Liver (tissue), 9 donors: ENCODE results near the gene GMDS. TPM values are rescaled to one million over a fixed set of nuclear protein-coding genes. Genes with fewer than 3 reads are reported as not detected.

ENCODE experiments used
- DNase-seq: peaks from one replicate; pipeline ENCODE4 v3.0.0-alpha.2; 2017; ENCODE audit warnings: low spot score
- H3K27ac ChIP-seq, 2 donors: one replicate each; pipeline ENCODE4 v1.7.0; 2013; ENCODE audit warnings: inconsistent platforms in 2 of 2, low read length in 2 of 2, control low read depth in 1 of 2, low read depth in 1 of 2, mild to moderate bottlenecking in 1 of 2
- H3K27me3 ChIP-seq, 4 donors: one replicate each; pipeline versions ENCODE4 v1.6.1 to v1.7.0; 2013; ENCODE audit warnings: low read length in 3 of 4, inconsistent platforms in 1 of 4, mild to moderate bottlenecking in 1 of 4, moderate library complexity in 1 of 4; ENCODE audit not compliant: control insufficient read depth in 4 of 4, insufficient read depth in 4 of 4
- H3K36me3 ChIP-seq, 4 donors: one replicate each; pipeline versions ENCODE4 v1.6.1 to v1.7.0; 2013; ENCODE audit warnings: low read length in 3 of 4, mild to moderate bottlenecking in 3 of 4, low read depth in 1 of 4, moderate library complexity in 1 of 4; ENCODE audit not compliant: control insufficient read depth in 4 of 4, insufficient read depth in 3 of 4
- H3K4me1 ChIP-seq, 4 donors: one replicate each; pipeline versions ENCODE4 v1.6.1 to v1.7.0; 2013; ENCODE audit warnings: low read length in 3 of 4, mild to moderate bottlenecking in 3 of 4, moderate library complexity in 1 of 4; ENCODE audit not compliant: control insufficient read depth in 4 of 4, insufficient read depth in 4 of 4
- H3K4me3 ChIP-seq, 3 donors: one replicate each; pipeline versions ENCODE4 v1.6.1 to v1.7.0; 2013; ENCODE audit warnings: low read length in 3 of 3, control low read depth in 1 of 3, low read depth in 1 of 3, mild to moderate bottlenecking in 1 of 3
- H3K9ac ChIP-seq, 2 donors: one replicate each; pipeline ENCODE4 v1.7.0; 2013; ENCODE audit warnings: low read length in 2 of 2, mild to moderate bottlenecking in 2 of 2, moderate library complexity in 2 of 2, control low read depth in 1 of 2, low read depth in 1 of 2
- H3K9me3 ChIP-seq, 4 donors: one replicate each; pipeline versions ENCODE4 v1.6.1 to v1.7.0; 2013; ENCODE audit warnings: low read length in 3 of 4; ENCODE audit not compliant: control insufficient read depth in 4 of 4
- EGR1 ChIP-seq, 2 donors: IDR thresholded peaks; 2 replicates each; pipeline ENCODE4 v1.6.1; 2016 to 2018; ENCODE audit warnings: antibody characterized with exemption in 2 of 2, low read depth in 2 of 2
- FOXA1 ChIP-seq: IDR thresholded peaks from 2 replicates; pipeline ENCODE4 v1.6.1; 2016; ENCODE audit warnings: antibody characterized with exemption
- HNF4A ChIP-seq, 2 donors: conservative IDR thresholded peaks; 2 replicates each; pipeline ENCODE4 v1.6.1; 2016; ENCODE audit warnings: antibody characterized with exemption in 2 of 2, mild to moderate bottlenecking in 2 of 2
- JUND ChIP-seq, 2 donors: IDR thresholded peaks; 2 replicates each; pipeline ENCODE4 v1.6.1; 2016; ENCODE audit warnings: antibody characterized with exemption in 2 of 2
- NR2F2 ChIP-seq: IDR thresholded peaks from 2 replicates; pipeline ENCODE4 v1.6.1; 2016; ENCODE audit warnings: antibody characterized with exemption
- RAD21 ChIP-seq, 2 donors: IDR thresholded peaks; 2 replicates each; pipeline ENCODE4 v1.6.1; 2016; ENCODE audit warnings: antibody characterized with exemption in 2 of 2, mild to moderate bottlenecking in 2 of 2
- RXRA ChIP-seq, 2 donors: IDR thresholded peaks; 2 replicates each; pipeline ENCODE4 v1.6.1; 2017 to 2018; ENCODE audit warnings: antibody characterized with exemption in 2 of 2, mild to moderate bottlenecking in 1 of 2
- SP1 ChIP-seq: IDR thresholded peaks from 2 replicates; pipeline ENCODE4 v1.6.1; 2018; ENCODE audit warnings: antibody characterized with exemption, mild to moderate bottlenecking
- TAF1 ChIP-seq: conservative IDR thresholded peaks from 2 replicates; pipeline ENCODE4 v1.6.1; 2016; ENCODE audit warnings: antibody characterized with exemption, mild to moderate bottlenecking
- YY1 ChIP-seq: IDR thresholded peaks from 2 replicates; pipeline ENCODE4 v1.6.1; 2016; ENCODE audit warnings: antibody characterized with exemption, mild to moderate bottlenecking
- WGBS: extraction: QIAGEN DNeasy Blood & Tissue Kit; methylation state at CpG from one replicate; pipeline ENCODE4 v1.1.7; 2013; 5-methylcytosine and 5-hydroxymethylcytosine counted together
- polyA plus RNA-seq, 2 donors: library from polyadenylated mRNA; stranded (reverse) in 1 of 2; unstranded in 1 of 2; fragments of 200-250 nt in 1 of 2; fragments of >200 nt in 1 of 2; fragmentation: Nextera tagmentation in 1 of 2; extraction: Ambion mirVana in 1 of 2; gene quantifications; one replicate each; pipeline versions ENCODE4 v1.2.1 to v1.2.3, GENCODE V29; 2013 to 2015
- total RNA-seq, 2 donors: library from RNA; depleted of rRNA; stranded (reverse); fragments of >200 nt; gene quantifications; one replicate each; pipeline ENCODE4 v1.2.3, GENCODE V29; 2014
- TF ChIP-seq, protein P1 (sequence below): IDR thresholded peaks from 2 replicates; pipeline ENCODE4 v1.6.1; 2016; ENCODE audit warnings: antibody characterized with exemption
- TF ChIP-seq, protein P2 (sequence below): IDR thresholded peaks from 2 replicates; pipeline ENCODE4 v1.6.1; 2016; ENCODE audit warnings: antibody characterized with exemption
- TF ChIP-seq, protein P3 (sequence below): IDR thresholded peaks from 2 replicates; pipeline ENCODE4 v1.6.1; 2016; ENCODE audit warnings: antibody characterized with exemption, mild to moderate bottlenecking
- TF ChIP-seq, protein P4 (sequence below): fragments of 150-350 bp; IDR thresholded peaks from 2 replicates; pipeline ENCODE4 v1.5.1; 2017; ENCODE audit warnings: improper control_type of control experiment, low read depth, low read length; ENCODE audit not compliant: missing input control
- donor health status: healthy.
- donor health status: healthy.
- donor health status: healthy.
- donor health status: healthy.
- donor health status: healthy.

GMDS gene
- total and polyA plus RNA-seq, 4 donors = 3.5 to 15.6 (median 13.0) TPM

DNA sequence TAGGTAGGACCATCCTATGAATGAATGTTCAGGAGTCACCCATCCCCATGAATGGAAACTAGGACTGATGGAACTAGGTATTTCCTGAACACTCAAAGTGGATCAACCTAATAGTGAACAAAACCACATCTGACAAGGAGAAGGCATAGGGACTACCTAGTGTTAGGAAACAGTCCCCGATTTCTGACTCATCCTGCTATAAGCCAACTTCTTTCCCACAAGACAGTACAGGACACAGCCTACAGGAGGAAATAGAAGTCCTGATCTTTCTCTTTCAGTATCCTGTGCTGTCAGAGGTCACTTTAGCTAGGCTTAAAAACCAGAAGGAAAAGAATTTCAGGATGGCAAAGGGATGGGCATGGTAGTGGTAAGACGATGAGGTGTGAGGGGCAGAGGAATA is 19.5 kb upstream of the GMDS start (continued):
- TF ChIP-seq NR2F2 (no peak), YY1 (no peak), RAD21 (IDR thresholded peaks at IDR 0.05) (no peak), FOXA1 (no peak)
- TF ChIP-seq, protein P1, sequence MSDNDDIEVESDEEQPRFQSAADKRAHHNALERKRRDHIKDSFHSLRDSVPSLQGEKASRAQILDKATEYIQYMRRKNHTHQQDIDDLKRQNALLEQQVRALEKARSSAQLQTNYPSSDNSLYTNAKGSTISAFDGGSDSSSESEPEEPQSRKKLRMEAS = no peak
- TF ChIP-seq, protein P2, sequence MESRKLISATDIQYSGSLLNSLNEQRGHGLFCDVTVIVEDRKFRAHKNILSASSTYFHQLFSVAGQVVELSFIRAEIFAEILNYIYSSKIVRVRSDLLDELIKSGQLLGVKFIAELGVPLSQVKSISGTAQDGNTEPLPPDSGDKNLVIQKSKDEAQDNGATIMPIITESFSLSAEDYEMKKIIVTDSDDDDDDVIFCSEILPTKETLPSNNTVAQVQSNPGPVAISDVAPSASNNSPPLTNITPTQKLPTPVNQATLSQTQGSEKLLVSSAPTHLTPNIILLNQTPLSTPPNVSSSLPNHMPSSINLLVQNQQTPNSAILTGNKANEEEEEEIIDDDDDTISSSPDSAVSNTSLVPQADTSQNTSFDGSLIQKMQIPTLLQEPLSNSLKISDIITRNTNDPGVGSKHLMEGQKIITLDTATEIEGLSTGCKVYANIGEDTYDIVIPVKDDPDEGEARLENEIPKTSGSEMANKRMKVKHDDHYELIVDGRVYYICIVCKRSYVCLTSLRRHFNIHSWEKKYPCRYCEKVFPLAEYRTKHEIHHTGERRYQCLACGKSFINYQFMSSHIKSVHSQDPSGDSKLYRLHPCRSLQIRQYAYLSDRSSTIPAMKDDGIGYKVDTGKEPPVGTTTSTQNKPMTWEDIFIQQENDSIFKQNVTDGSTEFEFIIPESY = no peak

- no peak for DNase-seq
Measured at GRCh38 chr6:2263896-2264295, 18.5 kb upstream of the GMDS start.

DNA sequence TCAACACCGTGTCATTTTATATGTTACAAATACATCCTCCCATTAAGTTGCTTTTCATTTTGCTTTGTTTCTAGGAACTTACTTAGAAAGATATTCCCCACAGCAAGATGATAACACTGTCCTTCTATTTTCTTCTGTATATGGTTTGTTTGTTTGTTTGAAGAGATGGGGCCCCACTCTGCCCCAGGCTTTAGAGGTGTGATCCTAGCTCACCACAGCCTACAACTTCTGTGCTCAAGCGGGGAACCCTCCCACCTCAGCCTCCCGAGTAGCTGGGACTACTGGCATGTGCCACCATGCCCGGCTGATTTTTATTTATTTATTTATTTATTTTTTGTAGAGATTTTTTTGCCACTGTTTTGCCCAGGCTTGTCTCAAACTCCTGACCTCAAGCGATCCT is 14.2 kb upstream of the GMDS start:
- TF ChIP-seq SP1 = no peak
- no peak for TF ChIP-seq JUND (IDR thresholded peaks at IDR 0.05)
- TF ChIP-seq NR2F2 = no peak
- TF ChIP-seq TAF1 = no peak
- TF ChIP-seq YY1 = no peak
- no peak for TF ChIP-seq EGR1 (IDR thresholded peaks at IDR 0.05; ENCODE audit: low read depth in 2 of 2)
- TF ChIP-seq, protein P1 = no peak
- TF ChIP-seq, protein P3, sequence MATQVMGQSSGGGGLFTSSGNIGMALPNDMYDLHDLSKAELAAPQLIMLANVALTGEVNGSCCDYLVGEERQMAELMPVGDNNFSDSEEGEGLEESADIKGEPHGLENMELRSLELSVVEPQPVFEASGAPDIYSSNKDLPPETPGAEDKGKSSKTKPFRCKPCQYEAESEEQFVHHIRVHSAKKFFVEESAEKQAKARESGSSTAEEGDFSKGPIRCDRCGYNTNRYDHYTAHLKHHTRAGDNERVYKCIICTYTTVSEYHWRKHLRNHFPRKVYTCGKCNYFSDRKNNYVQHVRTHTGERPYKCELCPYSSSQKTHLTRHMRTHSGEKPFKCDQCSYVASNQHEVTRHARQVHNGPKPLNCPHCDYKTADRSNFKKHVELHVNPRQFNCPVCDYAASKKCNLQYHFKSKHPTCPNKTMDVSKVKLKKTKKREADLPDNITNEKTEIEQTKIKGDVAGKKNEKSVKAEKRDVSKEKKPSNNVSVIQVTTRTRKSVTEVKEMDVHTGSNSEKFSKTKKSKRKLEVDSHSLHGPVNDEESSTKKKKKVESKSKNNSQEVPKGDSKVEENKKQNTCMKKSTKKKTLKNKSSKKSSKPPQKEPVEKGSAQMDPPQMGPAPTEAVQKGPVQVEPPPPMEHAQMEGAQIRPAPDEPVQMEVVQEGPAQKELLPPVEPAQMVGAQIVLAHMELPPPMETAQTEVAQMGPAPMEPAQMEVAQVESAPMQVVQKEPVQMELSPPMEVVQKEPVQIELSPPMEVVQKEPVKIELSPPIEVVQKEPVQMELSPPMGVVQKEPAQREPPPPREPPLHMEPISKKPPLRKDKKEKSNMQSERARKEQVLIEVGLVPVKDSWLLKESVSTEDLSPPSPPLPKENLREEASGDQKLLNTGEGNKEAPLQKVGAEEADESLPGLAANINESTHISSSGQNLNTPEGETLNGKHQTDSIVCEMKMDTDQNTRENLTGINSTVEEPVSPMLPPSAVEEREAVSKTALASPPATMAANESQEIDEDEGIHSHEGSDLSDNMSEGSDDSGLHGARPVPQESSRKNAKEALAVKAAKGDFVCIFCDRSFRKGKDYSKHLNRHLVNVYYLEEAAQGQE = no peak
- TF ChIP-seq RAD21 (IDR thresholded peaks at IDR 0.05) = no peak
- no peak for TF ChIP-seq HNF4A (conservative IDR thresholded peaks at IDR 0.05)
- no peak for TF ChIP-seq RXRA (IDR thresholded peaks at IDR 0.05)
- Histone ChIP-seq H3K27me3 (no peaks in the 10 kb centered on the region), H3K27ac (no peak overlapping the region), H3K9ac (no peak overlapping the region), H3K4me3 (no peak overlapping the region), H3K9me3 (no peaks in the 10 kb centered on the region), H3K4me1 (peaks cover 2 to 13% (median 9%) of the 10 kb centered on the region in 4 donors), H3K36me3 (peaks cover under 1 to 10% (median 4%) of the 10 kb centered on the region in 4 donors)
- 83% methylated on average over 5 of the region's 5 CpGs for WGBS
- DNase-seq = no peak

More at GRCh38 chr6:2263896-2264295, 18.5 kb upstream of the GMDS start:
- 98% methylated on average over 1 of the region's 1 CpG for WGBS
- H3K9me3 ChIP-seq = no peaks in the 10 kb centered on the region
- H3K27ac ChIP-seq = no peak overlapping the region
- H3K4me3 ChIP-seq = no peak overlapping the region
- H3K4me1 ChIP-seq = peaks cover 0 to 8% (median 4%) of the 10 kb centered on the region in 4 donors
- no peak for TF ChIP-seq RXRA (IDR thresholded peaks at IDR 0.05)
- TF ChIP-seq YY1 = no peak
- TF ChIP-seq FOXA1 = no peak
- TF ChIP-seq, protein P1 = no peak
- TF ChIP-seq, protein P4, sequence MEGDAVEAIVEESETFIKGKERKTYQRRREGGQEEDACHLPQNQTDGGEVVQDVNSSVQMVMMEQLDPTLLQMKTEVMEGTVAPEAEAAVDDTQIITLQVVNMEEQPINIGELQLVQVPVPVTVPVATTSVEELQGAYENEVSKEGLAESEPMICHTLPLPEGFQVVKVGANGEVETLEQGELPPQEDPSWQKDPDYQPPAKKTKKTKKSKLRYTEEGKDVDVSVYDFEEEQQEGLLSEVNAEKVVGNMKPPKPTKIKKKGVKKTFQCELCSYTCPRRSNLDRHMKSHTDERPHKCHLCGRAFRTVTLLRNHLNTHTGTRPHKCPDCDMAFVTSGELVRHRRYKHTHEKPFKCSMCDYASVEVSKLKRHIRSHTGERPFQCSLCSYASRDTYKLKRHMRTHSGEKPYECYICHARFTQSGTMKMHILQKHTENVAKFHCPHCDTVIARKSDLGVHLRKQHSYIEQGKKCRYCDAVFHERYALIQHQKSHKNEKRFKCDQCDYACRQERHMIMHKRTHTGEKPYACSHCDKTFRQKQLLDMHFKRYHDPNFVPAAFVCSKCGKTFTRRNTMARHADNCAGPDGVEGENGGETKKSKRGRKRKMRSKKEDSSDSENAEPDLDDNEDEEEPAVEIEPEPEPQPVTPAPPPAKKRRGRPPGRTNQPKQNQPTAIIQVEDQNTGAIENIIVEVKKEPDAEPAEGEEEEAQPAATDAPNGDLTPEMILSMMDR = no peak
- H3K36me3 ChIP-seq = peaks cover 0 to 17% (median 4%) of the 10 kb centered on the region in 4 donors
- no peak overlapping the region for H3K9ac ChIP-seq
- no peaks in the 10 kb centered on the region for H3K27me3 ChIP-seq
